Activated T-helper 1 cell treated with anti-CD3 and anti-CD28 coated beads, Interleukin-2, amount 50 U/mL, for 16 hours (primary cell): Measurements from ENCODE around the gene CORO7.
A peak's percentile ranks its signal among the peaks of the same experiment; 100 is the strongest.
"Not testable (repeated sequence)": the region's sequence is repeated elsewhere in the genome, so short reads cannot be mapped to it uniquely, and the experiment has no call there.

Experiments
- DNase-seq, 2 donors: peaks; one replicate each; pipeline ENCODE4 v3.0.0-alpha.2; 2020; ENCODE audit warnings: low read depth in 1 of 2, low spot score in 1 of 2

CORO7 gene

DNA sequence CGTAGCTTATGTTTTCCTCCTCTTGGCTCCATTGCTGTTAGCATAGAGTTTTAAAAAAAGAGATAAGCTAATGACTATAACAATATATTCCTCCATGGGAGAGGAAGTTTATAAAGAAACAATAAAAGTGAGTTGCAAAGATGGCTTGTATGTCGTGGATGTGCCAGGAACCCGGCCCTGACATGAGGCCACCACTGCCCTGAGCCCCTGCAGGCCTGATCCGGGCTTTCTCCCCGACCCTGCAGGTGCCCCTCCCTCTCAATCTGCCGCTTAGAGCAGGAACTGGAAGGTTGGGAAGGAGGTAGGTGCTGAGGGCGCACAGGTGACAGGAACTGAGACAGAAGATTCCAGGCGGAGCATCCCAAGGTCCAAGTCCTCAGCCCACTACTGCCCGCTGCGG lies 76.9 kb downstream of the CORO7 start:
- DNase-seq, result no peak

DNA sequence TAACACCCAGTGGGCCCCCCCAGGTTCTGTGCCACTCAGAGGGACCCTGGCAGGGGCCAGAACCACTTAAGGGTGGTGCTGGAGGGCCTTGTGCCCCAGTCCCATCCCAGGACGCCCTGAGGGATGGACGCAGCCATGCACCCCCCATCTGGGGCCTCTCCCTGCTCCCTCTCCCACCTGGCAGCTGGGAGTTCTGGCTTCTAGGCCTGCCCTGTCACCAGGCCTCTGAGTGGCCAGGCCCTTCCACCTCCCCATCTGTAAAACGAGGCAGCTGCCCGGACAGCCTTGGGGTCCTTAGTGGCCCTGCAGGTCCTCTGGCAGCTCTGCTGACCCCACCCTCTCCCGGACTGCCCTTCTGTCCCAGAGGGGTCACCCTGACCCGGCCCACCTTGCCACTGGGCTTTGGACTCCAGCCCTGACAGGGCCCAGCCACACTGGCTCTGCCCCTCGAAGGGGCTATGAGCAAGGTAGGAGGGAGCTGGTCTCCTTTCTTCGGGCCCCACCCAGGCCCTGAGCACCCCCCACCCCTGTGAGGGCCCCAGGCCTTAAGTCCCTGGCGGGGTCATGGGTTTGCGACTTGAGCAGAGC lies 77.6 kb downstream of the CORO7 start:
- DNase-seq, result no peak

DNA sequence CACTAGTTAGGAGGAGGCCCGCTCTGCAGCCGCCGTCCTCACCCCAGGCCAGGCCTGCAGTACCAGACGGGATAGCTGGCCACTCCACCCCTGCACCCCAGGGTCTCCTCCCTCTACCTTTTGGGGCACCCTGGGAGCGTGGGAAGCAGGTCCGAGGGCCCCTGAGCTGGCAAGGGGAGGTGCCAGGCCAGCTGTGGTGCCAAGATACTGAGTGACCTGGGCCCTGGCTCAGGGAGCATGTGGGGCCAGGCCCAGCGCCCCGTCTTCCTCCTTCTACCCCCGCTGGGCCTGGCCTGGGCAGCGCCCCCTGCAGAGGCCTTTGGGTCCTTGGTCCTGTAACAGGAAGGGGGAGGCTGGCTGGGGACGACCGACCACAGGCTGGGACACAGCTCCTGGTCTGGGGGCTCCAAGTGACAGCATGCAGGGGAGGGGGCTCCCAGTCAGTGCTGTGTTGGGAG lies 78.2 kb downstream of the CORO7 start:
- DNase-seq, result no peak

DNA sequence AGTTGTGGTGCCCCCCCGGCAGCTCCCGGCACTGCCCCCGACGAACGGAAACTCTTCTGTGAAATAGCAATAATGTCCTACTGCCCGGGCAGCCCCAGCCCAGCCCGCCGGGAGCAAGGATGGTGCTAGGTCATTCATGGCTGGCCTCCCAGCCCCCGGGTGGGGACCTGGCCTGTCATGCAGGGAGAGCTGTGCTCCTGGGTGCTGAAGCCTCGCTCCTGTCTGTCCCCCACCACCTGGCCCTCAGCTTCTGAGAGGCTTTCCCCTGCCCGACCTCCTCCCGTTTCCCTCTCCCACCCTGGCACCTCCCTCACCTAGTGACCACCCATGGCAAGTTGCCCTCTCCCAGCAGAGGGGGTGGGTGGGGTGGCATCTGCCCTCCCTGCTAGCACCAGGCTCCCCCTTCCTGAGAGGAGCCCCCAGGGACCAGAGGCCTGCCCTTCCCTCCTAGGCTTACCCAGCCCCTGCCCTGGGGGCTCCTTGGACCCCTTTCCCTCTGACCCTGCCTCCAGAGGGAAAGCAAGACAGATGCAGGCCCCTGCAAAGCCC lies 78.8 kb downstream of the CORO7 start:
- no peak for DNase-seq

DNA sequence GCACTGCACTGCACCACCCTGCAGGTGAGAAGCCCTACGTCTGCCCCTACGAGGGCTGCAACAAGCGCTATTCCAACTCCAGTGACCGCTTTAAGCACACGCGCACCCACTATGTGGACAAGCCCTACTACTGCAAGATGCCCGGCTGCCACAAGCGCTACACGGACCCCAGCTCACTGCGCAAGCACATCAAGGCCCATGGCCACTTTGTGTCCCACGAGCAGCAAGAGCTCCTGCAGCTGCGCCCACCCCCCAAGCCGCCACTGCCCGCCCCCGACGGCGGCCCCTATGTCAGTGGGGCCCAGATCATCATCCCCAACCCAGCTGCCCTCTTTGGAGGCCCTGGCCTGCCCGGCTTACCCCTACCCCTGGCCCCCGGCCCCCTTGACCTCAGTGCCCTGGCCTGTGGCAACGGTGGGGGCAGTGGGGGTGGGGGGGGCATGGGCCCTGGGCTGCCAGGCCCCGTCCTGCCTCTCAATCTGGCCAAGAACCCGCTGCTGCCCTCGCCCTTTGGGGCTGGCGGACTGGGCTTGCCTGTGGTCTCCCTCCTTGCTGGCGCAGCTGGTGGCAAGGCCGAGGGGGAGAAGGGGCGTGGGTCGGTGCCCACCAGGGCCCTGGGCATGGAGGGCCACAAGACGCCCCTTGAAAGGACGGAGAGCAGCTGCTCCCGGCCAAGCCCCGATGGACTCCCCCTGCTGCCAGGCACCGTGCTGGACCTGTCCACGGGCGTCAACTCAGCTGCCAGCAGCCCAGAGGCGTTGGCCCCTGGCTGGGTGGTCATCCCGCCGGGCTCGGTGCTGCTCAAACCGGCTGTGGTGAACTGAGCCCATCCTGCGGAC lies 79.5 kb downstream of the CORO7 start:
- no peak for DNase-seq

DNA sequence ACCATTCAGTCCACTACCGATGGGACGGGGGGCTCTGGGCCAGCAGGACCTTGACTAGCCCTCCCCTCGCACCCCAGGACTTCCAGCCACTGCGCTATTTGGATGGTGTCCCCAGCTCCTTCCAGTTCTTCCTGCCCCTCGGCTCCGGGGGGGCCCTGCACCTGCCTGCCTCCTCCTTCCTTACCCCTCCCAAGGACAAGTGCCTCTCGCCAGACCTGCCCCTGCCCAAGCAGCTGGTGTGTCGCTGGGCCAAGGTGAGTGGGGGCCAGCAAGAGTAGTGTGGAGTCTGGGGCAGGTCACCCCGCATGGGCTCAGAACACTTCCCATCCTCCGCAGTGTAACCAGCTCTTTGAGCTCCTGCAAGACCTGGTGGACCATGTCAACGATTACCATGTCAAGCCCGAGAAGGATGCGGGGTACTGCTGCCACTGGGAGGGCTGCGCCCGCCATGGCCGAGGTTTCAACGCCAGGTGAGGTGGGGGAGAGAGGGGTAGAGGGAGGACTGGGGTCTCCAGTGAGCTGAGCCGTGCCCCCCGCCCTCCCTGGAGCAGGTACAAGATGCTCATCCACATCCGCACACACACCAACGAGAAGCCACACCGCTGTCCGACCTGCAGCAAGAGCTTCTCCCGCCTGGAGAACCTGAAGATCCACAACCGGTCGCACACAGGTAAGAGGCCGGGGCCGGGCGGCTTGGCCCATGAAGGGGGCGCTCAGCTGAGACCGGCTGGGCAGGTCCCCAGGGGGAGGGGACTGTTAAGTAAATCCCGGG lies 81.5 kb downstream of the CORO7 start:
- DNase-seq, result no peak

DNA sequence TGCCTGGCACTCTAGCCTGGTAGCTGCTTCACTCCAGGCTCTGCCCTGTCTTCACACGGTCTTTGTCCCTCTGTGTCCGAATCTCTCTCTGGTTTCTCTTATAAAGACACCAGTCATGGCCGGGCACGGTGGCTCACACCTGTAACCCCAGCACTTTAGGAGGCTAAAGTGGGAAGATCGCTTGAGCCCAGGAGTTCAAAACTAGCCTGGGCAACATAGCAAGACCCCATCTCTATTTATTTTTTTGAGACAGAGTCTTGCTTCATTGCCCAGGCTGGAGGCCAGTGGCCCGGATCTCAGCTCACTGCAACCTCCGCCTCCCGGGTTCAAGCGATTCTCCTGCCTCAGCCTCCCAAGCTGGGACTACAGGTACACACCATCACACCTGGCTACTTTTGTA lies 82.7 kb downstream of the CORO7 start:
- DNase-seq, result not testable (repeated sequence)

DNA sequence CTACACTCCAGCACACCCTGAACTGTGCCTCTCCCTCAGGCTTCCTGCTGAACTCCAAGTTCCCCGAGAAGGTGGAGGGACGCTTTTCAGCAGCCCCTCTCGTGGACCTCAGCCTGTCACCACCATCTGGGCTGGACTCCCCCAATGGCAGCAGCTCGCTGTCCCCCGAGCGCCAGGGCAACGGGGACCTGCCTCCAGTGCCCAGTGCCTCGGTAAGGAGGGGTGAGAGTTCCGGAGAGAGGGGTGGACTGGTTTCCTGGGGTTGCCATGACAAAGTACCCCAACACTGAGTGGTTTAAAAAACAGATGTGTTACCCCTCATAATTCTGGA lies 83.1 kb downstream of the CORO7 start:
- DNase-seq, result no peak

DNA sequence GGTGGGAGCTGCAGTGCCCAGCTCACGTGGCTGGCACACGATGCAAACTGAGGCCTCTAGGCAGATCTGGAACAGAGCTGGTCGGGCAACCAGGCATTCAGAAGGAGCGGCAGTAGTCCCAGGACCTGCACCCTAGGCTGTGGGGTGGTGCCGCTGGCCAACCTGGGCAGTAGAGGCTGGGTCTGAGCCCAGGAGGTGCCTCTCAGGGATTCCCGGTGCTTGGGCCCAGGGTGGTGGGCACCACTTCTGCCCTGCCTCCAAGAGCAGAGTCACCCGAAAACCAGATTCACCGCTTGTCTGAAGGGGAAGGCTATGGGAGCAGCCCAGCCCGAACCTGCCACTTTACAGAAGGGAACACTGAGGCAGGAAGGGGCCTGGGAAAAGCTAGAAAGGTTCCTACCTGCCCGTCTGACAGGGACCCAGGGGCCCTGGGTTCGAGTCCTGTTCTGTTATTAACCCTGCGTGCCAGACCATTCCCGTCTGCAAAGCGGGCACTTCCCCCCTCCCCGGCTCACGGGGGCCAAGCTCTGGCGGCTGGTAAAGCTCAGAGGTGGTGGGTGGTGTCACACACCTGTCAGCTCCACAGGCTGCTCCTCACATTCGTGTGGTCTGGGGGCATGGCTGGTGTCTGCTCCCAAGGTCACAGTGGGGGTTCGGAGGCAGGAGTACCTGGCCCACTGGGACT lies 83.6 kb downstream of the CORO7 start:
- DNase-seq, result no peak

DNA sequence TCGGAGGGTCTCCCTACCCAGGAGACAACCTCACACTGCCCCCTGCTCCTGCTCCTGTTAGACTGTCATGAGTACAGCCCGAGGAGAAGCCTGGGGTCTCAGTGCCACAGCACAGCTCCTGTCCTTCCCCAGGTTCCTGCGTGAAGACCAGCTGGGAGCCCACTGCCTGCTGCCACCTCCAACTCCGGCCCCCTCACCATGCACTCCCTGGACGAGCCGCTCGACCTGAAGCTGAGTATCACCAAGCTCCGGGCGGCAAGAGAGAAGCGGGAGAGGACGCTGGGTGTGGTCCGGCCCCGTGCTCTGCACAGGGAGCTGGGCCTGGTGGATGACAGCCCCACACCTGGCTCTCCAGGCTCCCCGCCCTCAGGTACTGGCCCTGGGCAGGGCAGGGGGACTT lies 84.3 kb downstream of the CORO7 start:
- no peak for DNase-seq

DNA sequence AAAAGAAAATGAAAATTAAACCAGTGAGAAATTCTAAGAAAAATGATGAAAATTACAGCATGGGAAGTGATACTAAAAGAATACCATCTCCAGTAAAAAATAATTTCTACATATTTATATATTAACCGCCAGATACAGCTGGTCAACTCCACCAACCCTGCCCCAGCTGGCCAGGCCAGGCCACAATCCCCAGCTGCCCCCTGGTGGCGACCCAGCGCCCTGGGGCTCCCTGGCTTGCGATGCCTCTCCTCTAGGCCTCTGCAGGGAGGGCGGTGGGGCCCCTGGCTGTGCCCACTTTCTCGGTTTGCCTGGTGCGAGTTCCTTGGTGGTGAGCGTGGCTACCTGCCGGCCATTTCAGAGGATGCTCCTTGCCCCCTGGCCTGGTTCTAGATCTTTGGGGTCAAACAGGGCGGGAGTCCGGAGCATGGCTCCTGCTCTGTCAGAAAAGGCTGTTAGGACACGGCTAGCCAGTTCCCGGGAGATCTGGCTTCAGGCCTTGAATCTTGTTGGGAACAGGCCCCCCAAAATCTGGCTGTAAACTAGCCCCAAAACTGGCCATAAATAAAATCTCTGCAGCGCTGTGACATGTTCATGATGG lies 86.0 kb downstream of the CORO7 start:
- peak; percentile 59 to 63 for DNase-seq

DNA sequence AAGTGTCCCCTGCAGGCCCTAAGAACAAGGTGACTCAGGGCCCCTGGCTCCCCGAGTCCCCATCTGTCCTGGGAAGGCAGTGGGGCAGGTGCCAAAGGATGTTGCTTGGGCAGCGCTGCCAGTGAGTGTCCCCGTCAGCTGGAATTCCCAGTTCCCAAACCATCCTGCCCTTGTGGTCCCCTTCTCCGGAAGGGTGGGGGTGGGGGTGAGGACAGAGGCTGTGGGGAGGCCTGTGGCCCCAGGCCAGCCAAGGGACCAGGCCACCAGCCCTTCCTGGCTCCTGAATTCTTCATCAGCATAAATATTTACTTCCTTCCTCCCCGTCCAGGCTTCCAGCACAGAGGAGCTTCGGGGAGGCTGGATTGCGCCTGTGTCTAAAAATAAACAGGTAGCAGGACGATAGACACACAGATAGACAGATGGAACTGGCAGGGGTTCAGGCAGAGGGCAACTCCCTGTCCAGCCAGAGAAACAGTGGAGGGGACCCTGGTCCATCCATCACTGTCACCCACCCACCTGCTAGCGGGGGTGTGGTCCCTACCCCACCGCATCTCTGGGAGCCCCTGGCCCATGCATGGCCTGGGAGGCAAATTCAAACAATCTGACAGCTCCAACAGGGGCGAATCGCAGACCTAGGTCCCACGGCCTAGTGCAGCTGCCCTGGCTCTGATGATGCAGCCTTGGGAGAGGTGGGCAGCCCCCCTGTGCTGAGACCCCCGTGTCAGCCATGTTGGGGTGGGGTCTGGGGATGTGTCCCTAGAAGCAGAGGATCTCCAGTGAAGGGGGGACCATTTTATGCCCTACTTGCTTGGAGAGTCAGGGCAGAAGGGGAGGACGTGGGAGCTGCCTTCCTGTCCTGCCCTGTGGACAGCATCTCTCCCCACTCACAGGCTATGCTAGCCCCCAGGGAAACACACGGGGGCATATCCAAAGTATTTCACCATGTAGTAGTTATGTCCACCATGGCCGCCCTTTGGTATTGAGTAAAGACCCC lies 87.3 kb downstream of the CORO7 start:
- no peak for DNase-seq

DNA sequence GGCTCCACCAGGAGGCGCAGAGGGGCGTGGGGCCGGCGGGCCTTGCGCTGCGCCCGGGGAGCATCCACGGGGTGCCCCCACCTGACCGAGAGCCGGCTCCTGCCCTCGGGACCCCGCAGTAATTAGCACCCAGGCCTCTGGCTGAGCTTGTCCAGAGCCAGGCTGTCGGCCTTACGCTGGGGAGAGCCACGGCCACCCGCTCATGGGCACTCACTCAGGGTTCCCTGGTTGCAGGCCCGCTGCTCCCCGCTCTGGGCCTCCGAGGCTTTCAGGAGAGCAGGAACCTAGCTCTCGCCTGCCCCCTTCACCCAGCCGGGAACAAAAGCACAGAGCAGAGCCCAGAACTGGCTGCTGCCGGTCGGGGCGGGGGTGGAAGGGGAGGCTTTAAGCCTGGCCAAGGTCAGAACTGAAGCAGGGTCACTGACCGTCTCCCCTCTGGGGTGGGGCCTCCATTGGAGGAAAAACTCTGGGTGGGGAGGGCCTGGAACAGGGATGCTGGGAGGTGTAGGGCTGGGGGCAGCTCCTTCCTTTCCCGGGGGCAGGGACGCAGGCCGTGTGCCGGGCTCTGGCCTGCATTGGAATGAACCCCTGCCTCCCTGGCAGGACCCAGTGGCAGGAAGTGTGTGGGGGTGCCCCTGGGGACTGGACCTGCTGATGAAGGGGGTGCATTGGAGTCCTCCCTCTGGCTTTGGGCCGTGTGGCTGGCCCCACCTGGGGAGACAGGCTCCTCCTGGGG lies 88.2 kb downstream of the CORO7 start:
- DNase-seq, result peak in 1 of 2 donors; percentile 16

DNA sequence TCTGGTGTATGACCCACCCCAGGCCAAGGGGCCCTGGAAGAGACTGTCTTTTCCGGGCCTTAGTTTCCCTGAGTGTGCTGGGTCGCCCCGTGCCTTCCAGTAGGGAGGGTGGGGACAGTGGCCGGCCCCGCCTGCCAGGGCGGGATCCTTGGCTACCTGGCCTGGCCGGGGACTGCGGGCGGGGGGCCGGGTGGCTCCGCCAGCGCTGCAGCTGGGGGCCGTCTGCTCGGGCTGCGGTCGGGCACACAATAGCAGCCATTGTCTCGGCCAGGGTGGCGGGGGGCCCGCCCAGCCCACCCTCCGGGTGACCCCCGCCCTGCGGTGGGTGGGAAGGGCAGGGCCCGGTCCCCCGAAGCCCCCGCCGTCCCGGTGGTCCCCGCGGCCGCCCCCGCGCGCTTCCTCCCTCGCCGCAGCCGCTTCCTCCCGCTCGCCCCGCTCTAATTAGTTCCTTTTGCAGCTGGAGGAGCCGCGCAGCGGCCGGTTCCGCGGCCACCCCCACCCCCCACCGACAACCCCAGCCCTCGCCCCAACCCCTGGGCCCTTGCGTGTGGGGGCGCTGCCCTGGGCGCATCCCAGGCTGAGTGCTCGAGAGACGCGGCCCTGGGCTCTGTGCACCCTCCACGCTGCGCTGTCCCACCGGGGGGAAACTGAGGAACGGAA lies 88.9 kb downstream of the CORO7 start:
- DNase-seq, result no peak

DNA sequence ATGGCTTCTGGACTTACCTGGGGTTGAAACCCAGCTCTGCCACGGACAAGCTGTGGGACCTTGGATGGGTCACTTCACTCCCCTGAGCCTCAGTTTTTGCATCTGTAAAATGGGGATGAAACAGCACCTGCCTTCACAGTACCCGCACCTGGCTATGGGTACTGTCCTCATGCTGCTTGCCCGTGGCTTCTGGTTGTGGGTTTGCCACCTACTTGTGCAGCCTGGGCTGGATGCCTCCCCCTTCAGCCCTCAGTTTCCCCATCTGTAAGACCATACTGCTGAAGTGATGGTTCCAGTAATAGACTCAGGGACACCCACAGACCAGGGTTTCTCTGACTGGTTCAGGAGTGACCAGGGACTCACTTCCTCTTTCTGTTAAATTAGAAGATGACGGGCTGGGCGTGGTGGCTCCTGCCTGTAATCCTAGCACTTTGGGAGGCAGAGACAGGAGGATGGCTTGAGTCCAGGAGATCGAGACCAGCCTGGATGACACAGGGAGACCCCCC lies 91.1 kb downstream of the CORO7 start:
- DNase-seq, result no peak

DNA sequence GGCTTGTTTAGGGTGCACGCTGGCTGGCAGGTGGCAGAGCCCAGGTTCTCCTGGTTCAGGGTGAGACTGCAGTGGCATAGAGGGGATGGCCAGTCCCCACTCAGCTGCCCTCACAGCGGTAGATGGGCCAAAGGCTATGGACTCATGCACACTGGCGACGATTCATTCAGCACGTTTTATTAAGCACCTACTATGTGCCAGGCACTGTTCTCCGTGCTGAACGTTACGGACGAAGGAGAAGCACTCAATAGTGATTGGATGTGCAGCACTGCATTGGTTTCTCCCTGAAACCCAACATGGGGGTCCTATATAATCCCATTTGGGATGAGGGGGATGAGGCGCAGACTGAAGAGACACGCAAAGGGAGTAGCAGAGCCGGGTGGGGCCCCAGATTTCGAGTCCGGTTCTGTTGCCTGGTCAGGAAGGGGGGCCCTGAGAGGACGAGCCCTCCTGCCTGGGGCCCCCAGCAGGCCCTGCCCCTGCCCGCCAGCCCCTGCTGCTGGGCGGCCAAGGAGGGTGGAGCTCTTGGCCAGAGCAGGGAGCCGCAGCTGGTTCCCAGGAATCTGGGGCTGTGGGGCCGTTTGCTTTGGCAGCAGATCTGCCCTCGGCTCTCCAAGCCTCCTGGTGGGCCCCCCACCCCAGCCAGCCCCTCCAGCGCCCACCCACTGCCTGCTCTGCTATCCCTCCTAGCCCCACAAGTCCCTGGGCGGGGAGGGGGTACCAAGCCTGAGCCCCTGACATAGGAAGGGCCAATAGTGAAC lies 91.7 kb downstream of the CORO7 start:
- DNase-seq, result no peak

DNA sequence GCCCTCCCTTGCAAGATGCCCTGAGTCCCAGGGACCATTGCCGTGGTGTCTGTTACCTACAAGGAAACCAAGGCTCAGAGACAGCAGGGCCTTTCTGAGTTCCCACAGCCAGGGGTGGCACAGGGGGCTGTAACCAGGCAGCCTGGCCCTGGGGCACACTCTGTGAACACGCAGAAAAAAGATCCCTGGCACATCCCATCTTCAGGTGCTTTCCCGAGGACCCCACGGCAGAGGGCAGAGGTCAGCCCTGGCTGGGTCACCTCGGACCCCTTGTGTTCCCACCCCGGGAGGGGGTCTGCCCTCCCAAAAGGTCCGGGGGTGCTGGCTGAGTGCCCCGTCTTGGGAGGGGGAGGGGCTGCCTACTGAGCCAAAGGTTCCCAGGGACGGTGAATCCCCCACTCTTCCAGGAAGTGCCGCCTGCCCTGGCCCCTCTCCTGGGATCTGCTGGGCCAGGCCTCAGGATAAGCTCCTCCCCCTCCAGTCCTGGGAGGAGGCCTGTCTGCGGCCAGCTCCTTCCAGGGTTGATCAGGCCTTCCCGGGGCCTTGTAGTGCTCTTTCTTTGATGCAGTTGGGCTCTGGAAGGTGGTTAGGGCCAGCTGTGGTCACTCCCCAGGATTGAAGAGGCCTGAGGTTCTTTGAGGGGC lies 92.4 kb downstream of the CORO7 start:
- DNase-seq, result no peak
